Uterus (tissue), 2 donors: ENCODE results near the gene TFCP2L1.

Source experiments
- CTCF ChIP-seq, 4 experiments: fragments of 200-600 bp in 2 of 4; fragments of 450-650 bp in 2 of 4; sonication (generic) in 2 of 4; IDR thresholded peaks; one replicate each; pipeline ENCODE4 v1.5.1; 2016 to 2019; ENCODE audit warnings: antibody characterized with exemption in 4 of 4, mild to moderate bottlenecking in 2 of 4, moderate library complexity in 1 of 4
- POLR2A ChIP-seq, 2 donors: fragments of 450-650 bp; IDR thresholded peaks; one replicate each; pipeline ENCODE4 v1.6.1; 2016; ENCODE audit warnings: antibody characterized with exemption in 2 of 2, mild to moderate bottlenecking in 1 of 2, moderate library complexity in 1 of 2

GRCh38 chr2:121213386-121213785 is 71.6 kb downstream of the TFCP2L1 start:
- no peak for TF ChIP-seq CTCF (IDR thresholded peaks at IDR 0.05)
- no peak for TF ChIP-seq POLR2A (IDR thresholded peaks at IDR 0.05)
